NCI-H2227 (cell line): ENCODE data around the gene LRRC4B.

Experiments used
- DNase-seq: peaks from one replicate; lab custom pipeline; 2025; ENCODE audit not compliant: unreplicated experiment; lab: John Stamatoyannopoulos, UW

LRRC4B gene

DNA sequence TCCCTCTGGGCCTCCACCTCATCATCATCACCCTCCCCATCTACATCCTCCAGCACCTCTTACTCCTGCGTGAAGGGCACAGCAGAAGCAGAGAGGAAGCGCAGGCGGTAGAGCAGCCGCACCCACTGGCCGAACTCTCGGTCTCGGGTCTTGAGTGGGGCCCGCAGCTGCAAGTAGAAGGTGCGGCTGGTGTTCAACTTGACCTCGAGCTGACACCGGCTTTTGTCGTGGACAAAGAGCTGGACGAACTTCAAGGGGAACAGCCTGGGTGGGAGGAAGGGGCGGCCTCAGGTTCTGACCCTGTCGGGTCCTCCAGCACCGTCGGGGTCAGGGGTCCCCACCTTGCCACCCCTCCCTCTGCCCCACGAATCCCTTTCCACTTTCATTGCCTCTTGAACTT lies 100.7 kb downstream of the LRRC4B start:
- DNase-seq: no peak
